H9 (cell line): ENCODE measurements around the gene PIEZO2. TPM values are rescaled to one million over a fixed set of nuclear protein-coding genes. Genes with fewer than 3 reads are reported as not detected.

Experiments
- DNase-seq: peaks from one replicate; pipeline ENCODE4 v3.0.0-alpha.2; 2017
- H2AFZ ChIP-seq: one replicate; pipeline ENCODE4 v1.6.1; 2013; ENCODE audit warnings: mild to moderate bottlenecking, low read length, control low read depth, moderate library complexity
- H2AK5ac ChIP-seq: 2 replicates; pipeline ENCODE4 v1.6.1; 2013; ENCODE audit warnings: low read length, control low read depth, mixed read lengths; ENCODE audit not compliant: insufficient read length
- H2BK120ac ChIP-seq: one replicate; pipeline ENCODE4 v1.6.1; 2013; ENCODE audit warnings: low read depth, mild to moderate bottlenecking, low read length, control low read depth, inconsistent platforms; ENCODE audit not compliant: poor library complexity, severe bottlenecking
- H2BK12ac ChIP-seq: 2 replicates; pipeline ENCODE4 v1.6.1; 2013; ENCODE audit warnings: low read length, control low read depth, mixed read lengths, low read depth; ENCODE audit not compliant: insufficient read length
- H2BK15ac ChIP-seq: 2 replicates; pipeline ENCODE4 v1.6.1; 2013; ENCODE audit warnings: low read depth, low read length, control low read depth
- H2BK20ac ChIP-seq: one replicate; pipeline ENCODE4 v1.6.1; 2013; ENCODE audit warnings: low read depth, mild to moderate bottlenecking, low read length, control low read depth, inconsistent platforms; ENCODE audit not compliant: poor library complexity, severe bottlenecking
- H2BK5ac ChIP-seq: 2 replicates; pipeline ENCODE4 v1.6.1; 2013; ENCODE audit warnings: low read length, control low read depth, mixed read lengths; ENCODE audit not compliant: insufficient read length
- H3K14ac ChIP-seq: 2 replicates; pipeline ENCODE4 v1.6.1; 2013; ENCODE audit warnings: low read length, control low read depth; ENCODE audit not compliant: insufficient read depth
- H3K18ac ChIP-seq: 2 replicates; pipeline ENCODE4 v1.6.1; 2013; ENCODE audit warnings: low read depth, mild to moderate bottlenecking, mixed read lengths, low read length, control low read depth; ENCODE audit not compliant: insufficient read length
- H3K23ac ChIP-seq: 2 replicates; pipeline ENCODE4 v1.6.1; 2013; ENCODE audit warnings: low read length, control low read depth, mixed read lengths, low read depth; ENCODE audit not compliant: insufficient read length
- H3K23me2 ChIP-seq: 2 replicates; pipeline ENCODE4 v1.6.1; 2013; ENCODE audit warnings: low read depth, mild to moderate bottlenecking, mixed read lengths, low read length, control low read depth; ENCODE audit not compliant: insufficient read length, poor library complexity, severe bottlenecking
- H3K27ac ChIP-seq: 2 replicates; pipeline ENCODE4 v1.5.1; 2013; ENCODE audit warnings: low read length, control low read depth, mixed read lengths, low read depth; ENCODE audit not compliant: insufficient read length
- H3K27me3 ChIP-seq: 2 replicates; pipeline ENCODE4 v1.6.1; 2013; ENCODE audit warnings: low read length, control low read depth, inconsistent platforms; ENCODE audit not compliant: insufficient read depth
- H3K4ac ChIP-seq: 2 replicates; pipeline ENCODE4 v1.6.1; 2013; ENCODE audit warnings: low read depth, mild to moderate bottlenecking, control low read depth, inconsistent platforms, low read length, moderate library complexity
- H3K4me1 ChIP-seq: 2 replicates; pipeline ENCODE4 v1.6.1; 2013; ENCODE audit warnings: low read length, control low read depth, inconsistent platforms; ENCODE audit not compliant: insufficient read depth
- H3K4me2 ChIP-seq: 2 replicates; pipeline ENCODE4 v1.6.1; 2013; ENCODE audit warnings: low read length, control low read depth, mixed read lengths; ENCODE audit not compliant: insufficient read length, insufficient read depth
- H3K56ac ChIP-seq: 2 replicates; pipeline ENCODE4 v1.6.1; 2013; ENCODE audit warnings: low read depth, mild to moderate bottlenecking, mixed read lengths, low read length, control low read depth; ENCODE audit not compliant: insufficient read length
- H3K79me1 ChIP-seq: 2 replicates; pipeline ENCODE4 v1.6.1; 2013; ENCODE audit warnings: low read depth, mild to moderate bottlenecking, moderate library complexity, low read length, control low read depth, inconsistent platforms; ENCODE audit not compliant: insufficient read depth, poor library complexity, severe bottlenecking
- H3K79me2 ChIP-seq: 2 replicates; pipeline ENCODE4 v1.6.1; 2013; ENCODE audit warnings: low read length, control low read depth, inconsistent platforms; ENCODE audit not compliant: insufficient read depth
- H3K9ac ChIP-seq: 2 replicates; pipeline ENCODE4 v1.6.1; 2013; ENCODE audit warnings: low read length, control low read depth, mixed read lengths; ENCODE audit not compliant: insufficient read length; ENCODE audit errors: extremely low read depth
- H3K9me3 ChIP-seq: one replicate; pipeline ENCODE4 v1.6.1; 2013; ENCODE audit warnings: low read depth, low read length, inconsistent platforms; ENCODE audit not compliant: control insufficient read depth
- H3T11ph ChIP-seq: one replicate; pipeline ENCODE4 v1.6.1; 2013; ENCODE audit warnings: mild to moderate bottlenecking, low read length, control low read depth, inconsistent platforms
- H4K20me1 ChIP-seq: one replicate; pipeline ENCODE4 v1.6.1; 2013; ENCODE audit not compliant: control insufficient read depth, insufficient read length, insufficient read depth
- H4K5ac ChIP-seq: 2 replicates; pipeline ENCODE4 v1.6.1; 2013; ENCODE audit warnings: low read depth, mild to moderate bottlenecking, mixed read lengths, low read length, control low read depth; ENCODE audit not compliant: insufficient read length
- H4K8ac ChIP-seq: replicated peaks from 2 replicates; pipeline ENCODE4 v1.6.1; 2013; ENCODE audit warnings: low read length, control low read depth, mixed read lengths, low read depth; ENCODE audit not compliant: insufficient read length
- H4K91ac ChIP-seq: 2 replicates; pipeline ENCODE4 v1.6.1; 2013; ENCODE audit warnings: low read depth, mild to moderate bottlenecking, moderate library complexity, mixed read lengths, low read length, control low read depth; ENCODE audit not compliant: insufficient read length
- H3K27ac Mint-ChIP-seq, 3 experiments: 2 replicates in 2 of 3; 3 replicates in 1 of 3; pipeline ENCODE4 v1.8.0; 2020 to 2021; ENCODE audit warnings: mixed read lengths in 3 of 3, mild to moderate bottlenecking in 1 of 3, moderate library complexity in 1 of 3
- H3K27me3 Mint-ChIP-seq: 2 replicates; pipeline ENCODE4 v1.8.0; 2021; ENCODE audit warnings: low read depth, mild to moderate bottlenecking, moderate library complexity, mixed read lengths
- H3K36me3 Mint-ChIP-seq, 3 experiments: 2 replicates in 2 of 3; 3 replicates in 1 of 3; pipeline ENCODE4 v1.8.0; 2020 to 2021; ENCODE audit warnings: low read depth in 3 of 3, mixed read lengths in 3 of 3; ENCODE audit not compliant: insufficient read depth in 1 of 3
- H3K4me1 Mint-ChIP-seq, 2 experiments: 2 replicates each; pipeline ENCODE4 v1.8.0; 2020; ENCODE audit warnings: mixed read lengths in 2 of 2
- H3K4me3 Mint-ChIP-seq, 2 experiments: 2 replicates in 1 of 2; 3 replicates in 1 of 2; pipeline ENCODE4 v1.8.0; 2020 to 2021; ENCODE audit warnings: mild to moderate bottlenecking in 2 of 2, mixed read lengths in 2 of 2, moderate library complexity in 1 of 2
- H3K9me3 Mint-ChIP-seq, 2 experiments: 2 replicates in 1 of 2; 3 replicates in 1 of 2; pipeline ENCODE4 v1.8.0; 2020; ENCODE audit warnings: mild to moderate bottlenecking in 2 of 2, mixed read lengths in 2 of 2, moderate library complexity in 1 of 2
- WGBS: extraction: QIAGEN DNeasy Blood & Tissue Kit; methylation state at CpG from one replicate; pipeline ENCODE4 v1.1.7; 2013; ENCODE audit warnings: missing lambda C conversion rate, low lambda C conversion rate, mixed read lengths; ENCODE audit not compliant: insufficient read length; ENCODE audit errors: extremely low coverage; 5-methylcytosine and 5-hydroxymethylcytosine counted together
- total RNA-seq: library from RNA; stranded (reverse); gene quantifications from 2 replicates; pipeline ENCODE4 v1.2.1, GENCODE V29; 2021
- TF ChIP-seq, protein P1 (sequence below): fragments of 200-600 bp; sonication (generic); conservative IDR thresholded peaks from 3 replicates; pipeline ENCODE4 v1.8.0; 2021; ENCODE audit warnings: antibody characterized with exemption, mild to moderate bottlenecking

PIEZO2 gene
- total RNA-seq, 1 experiment from 2014 or later = 3.9 TPM

DNA sequence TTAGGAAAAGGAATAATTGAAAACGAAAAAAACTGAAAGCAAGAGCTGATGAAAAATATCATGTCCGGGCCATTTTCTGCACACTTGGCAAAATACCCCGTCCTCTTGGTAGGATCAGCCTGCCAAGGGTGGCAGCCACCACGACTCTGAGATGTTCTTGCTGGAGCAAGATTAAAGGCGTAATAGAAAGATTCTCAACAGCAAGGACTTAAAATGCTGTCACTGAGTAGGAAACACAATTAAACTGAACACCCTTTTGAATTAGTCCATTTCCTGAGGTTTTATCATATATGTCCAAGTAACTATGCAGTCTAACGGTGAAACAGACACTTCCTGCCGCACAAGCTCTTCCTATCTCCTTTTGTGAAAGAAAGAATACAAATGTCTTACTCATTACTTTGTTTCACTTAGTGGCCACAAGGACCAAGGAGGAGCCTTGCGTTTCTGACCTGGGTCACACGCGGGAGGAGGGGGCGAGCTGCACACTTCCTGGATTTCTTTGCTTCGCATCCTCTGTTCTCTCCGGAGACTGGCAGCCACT, 222.7 kb downstream of the PIEZO2 start:
- Mint-ChIP-seq H3K4me3 (no peak overlapping the region), H3K27ac (peak overlapping the region; percentile 16 to 82 (median 47); a peak in 2 of 7 replicates), H3K4me1 (peaks cover 71 to 72% of the 10 kb centered on the region in 2 experiments), H3K36me3 (no peaks in the 10 kb centered on the region), H3K9me3 (no peaks in the 10 kb centered on the region), H3K27me3 (no peaks in the 10 kb centered on the region)
- H2BK20ac ChIP-seq = no peak overlapping the region
- no peaks in the 10 kb centered on the region for H3K79me1 ChIP-seq
- H2AFZ ChIP-seq = no peak overlapping the region
- no peak overlapping the region for H3K56ac ChIP-seq
- H2AK5ac ChIP-seq = no peak overlapping the region
- WGBS = no CpG with 5 or more reads among the region's 13 CpGs
- no peak overlapping the region for H3K23ac ChIP-seq
- no peaks in the 10 kb centered on the region for H3K27me3 ChIP-seq
- TF ChIP-seq, protein P1, sequence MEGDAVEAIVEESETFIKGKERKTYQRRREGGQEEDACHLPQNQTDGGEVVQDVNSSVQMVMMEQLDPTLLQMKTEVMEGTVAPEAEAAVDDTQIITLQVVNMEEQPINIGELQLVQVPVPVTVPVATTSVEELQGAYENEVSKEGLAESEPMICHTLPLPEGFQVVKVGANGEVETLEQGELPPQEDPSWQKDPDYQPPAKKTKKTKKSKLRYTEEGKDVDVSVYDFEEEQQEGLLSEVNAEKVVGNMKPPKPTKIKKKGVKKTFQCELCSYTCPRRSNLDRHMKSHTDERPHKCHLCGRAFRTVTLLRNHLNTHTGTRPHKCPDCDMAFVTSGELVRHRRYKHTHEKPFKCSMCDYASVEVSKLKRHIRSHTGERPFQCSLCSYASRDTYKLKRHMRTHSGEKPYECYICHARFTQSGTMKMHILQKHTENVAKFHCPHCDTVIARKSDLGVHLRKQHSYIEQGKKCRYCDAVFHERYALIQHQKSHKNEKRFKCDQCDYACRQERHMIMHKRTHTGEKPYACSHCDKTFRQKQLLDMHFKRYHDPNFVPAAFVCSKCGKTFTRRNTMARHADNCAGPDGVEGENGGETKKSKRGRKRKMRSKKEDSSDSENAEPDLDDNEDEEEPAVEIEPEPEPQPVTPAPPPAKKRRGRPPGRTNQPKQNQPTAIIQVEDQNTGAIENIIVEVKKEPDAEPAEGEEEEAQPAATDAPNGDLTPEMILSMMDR = no peak
- H4K8ac ChIP-seq = no peak overlapping the region
- H2BK120ac ChIP-seq = no peak overlapping the region
- no peak overlapping the region for H4K91ac ChIP-seq
- no peak overlapping the region for H3T11ph ChIP-seq
- no peaks in the 10 kb centered on the region for H3K23me2 ChIP-seq
- H3K14ac ChIP-seq = no peak overlapping the region
- H3K4me1 ChIP-seq = peaks cover 12% of the 10 kb centered on the region; the same call in 1 of the 2 replicates
- no peak overlapping the region for H2BK15ac ChIP-seq
- no peak overlapping the region for H3K27ac ChIP-seq
- H3K9ac ChIP-seq = no peak overlapping the region
- no peaks in the 10 kb centered on the region for H4K20me1 ChIP-seq
- no peak overlapping the region for H3K18ac ChIP-seq
- no peak overlapping the region for H3K4me2 ChIP-seq
- no peak overlapping the region for H2BK12ac ChIP-seq
- H2BK5ac ChIP-seq = no peak overlapping the region
- no peak overlapping the region for H3K4ac ChIP-seq
- no peak for DNase-seq
- H3K9me3 ChIP-seq = no peaks in the 10 kb centered on the region
- no peaks in the 10 kb centered on the region for H3K79me2 ChIP-seq
- H4K5ac ChIP-seq = no peak overlapping the region
